Left lung (tissue), 10 donors: Measurements from ENCODE around the gene SNX17. TPM values are rescaled to one million over a fixed set of nuclear protein-coding genes. Genes with fewer than 3 reads are reported as not detected.

Experiments
- ATAC-seq: fragments of 200-7000 bp; cut with Tn5 transposase; one replicate; pipeline ENCODE4 v1.9.1; 2020; ENCODE audit warnings: moderate library complexity
- DNase-seq, 4 donors: peaks; one replicate each; pipeline ENCODE4 v3.0.0-alpha.2; 2013 to 2020
- H3K27ac ChIP-seq, 2 donors: fragments of 200-600 bp; sonication (generic) in 1 of 2; one replicate each; pipeline versions ENCODE4 v1.5.0 to v1.8.0; 2020 to 2021
- H3K27me3 ChIP-seq, 2 donors: fragments of 200-600 bp; sonication (generic) in 1 of 2; one replicate each; pipeline versions ENCODE4 v1.5.0 to v1.8.0; 2020 to 2021
- H3K36me3 ChIP-seq, 2 donors: fragments of 200-600 bp; sonication (generic) in 1 of 2; one replicate each; pipeline versions ENCODE4 v1.5.0 to v1.8.0; 2020 to 2021
- H3K4me1 ChIP-seq, 2 donors: fragments of 200-600 bp; one replicate each; pipeline ENCODE4 v1.8.0; 2021
- H3K4me3 ChIP-seq, 2 donors: fragments of 200-600 bp; sonication (generic) in 1 of 2; one replicate each; pipeline versions ENCODE4 v1.5.0 to v1.8.0; 2020 to 2021; ENCODE audit warnings: mild to moderate bottlenecking in 1 of 2
- H3K9me3 ChIP-seq, 2 donors: fragments of 200-600 bp; sonication (generic) in 1 of 2; one replicate each; pipeline versions ENCODE4 v1.5.0 to v1.8.0; 2020 to 2021
- CTCF ChIP-seq, 2 donors: fragments of 200-600 bp; sonication (generic) in 1 of 2; IDR thresholded peaks; one replicate each; pipeline versions ENCODE4 v1.5.0 to v1.8.0; 2021; ENCODE audit warnings: antibody characterized with exemption in 2 of 2
- intact Hi-C, 2 donors: fragments of 100-400 bp; cut with DNase I; formaldehyde crosslinking; loops; one replicate each; pipeline versions ENCODE4 v1.11.2 to v1.14.2; 2022
- polyA plus RNA-seq, 6 donors: library from polyadenylated mRNA; unstranded; fragments of 120-200 nt; gene quantifications; one replicate each; pipeline ENCODE4 v1.2.1, GENCODE V29; 2013; ENCODE audit not compliant: insufficient read length in 6 of 6
- total RNA-seq, 2 donors: library from RNA; stranded (reverse); fragmentation: NEBNext Ultra II Directional; extraction: Animal tissue kit (Norgen Biotek cat#: 25700); gene quantifications; one replicate each; pipeline ENCODE4 v1.2.1, GENCODE V29; 2021
- donor health status: DM: no; HTN: yes; CAD: no.
- donor health status: DM: no; HTN: no; CAD: no.

The SNX17 gene
- total and polyA plus RNA-seq, 8 donors = 91.0 to 121 (median 102) TPM

GRCh38 chr2:27322766-27323595 lies 47.4 kb upstream of the SNX17 start, which contains the start of gene MPV17:
Gene MPV17 (minus strand): TSS chr2:27323097. CDS start chr2:27322517, 580 bp downstream.
- peak; percentile 93 for ATAC-seq
- Histone ChIP-seq H3K36me3 (peaks cover 0 to 23% of the 10 kb centered on the region in 2 donors), H3K4me1 (peaks cover 14 to 33% of the 10 kb centered on the region in 2 donors), H3K9me3 (no peaks in the 10 kb centered on the region), H3K4me3 (peak within 1 kb of the TSS; percentile 62 to 81), H3K27me3 (no peaks in the 10 kb centered on the region), H3K27ac (peak within 1 kb of the TSS; percentile 89 to 94)
- peak; percentile 88 to 96 (median 94) for DNase-seq
- no peak for TF ChIP-seq CTCF (IDR thresholded peaks at IDR 0.05)
- intact Hi-C loops = no loop called here

- DNase-seq (peak in 2 of 4 donors; percentile 24 to 26), ATAC-seq (peak; percentile 45)
- intact Hi-C loops = no loop called here
These were observed 46.7 kb upstream of the SNX17 start for GRCh38 chr2:27323596-27324285.

GRCh38 chr2:27324720-27325119 lies 45.7 kb upstream of the SNX17 start:
- Histone ChIP-seq H3K4me3 (no peak overlapping the region), H3K4me1 (peaks cover 14 to 33% of the 10 kb centered on the region in 2 donors), H3K36me3 (peaks cover 0 to 40% of the 10 kb centered on the region in 2 donors), H3K9me3 (no peaks in the 10 kb centered on the region), H3K27me3 (no peaks in the 10 kb centered on the region), H3K27ac (no peak overlapping the region)
- DNase-seq = no peak
- ATAC-seq = no peak
- intact Hi-C loops = no loop called here
- TF ChIP-seq CTCF (IDR thresholded peaks at IDR 0.05) = no peak

More at GRCh38 chr2:27323596-27324285, 46.7 kb upstream of the SNX17 start:
- H3K36me3 ChIP-seq = peaks cover 0 to 30% of the 10 kb centered on the region in 2 donors
- TF ChIP-seq CTCF (IDR thresholded peaks at IDR 0.05) = no peak
- H3K27ac ChIP-seq = peak overlapping the region; percentile 89 to 94
- no peaks in the 10 kb centered on the region for H3K27me3 ChIP-seq
- H3K4me1 ChIP-seq = peaks cover 14 to 33% of the 10 kb centered on the region in 2 donors
- H3K4me3 ChIP-seq = peak overlapping the region; percentile 62 to 81
- H3K9me3 ChIP-seq = no peaks in the 10 kb centered on the region

- H3K4me3 ChIP-seq = no peak overlapping the region
- intact Hi-C loops = no loop called here
- no peak overlapping the region for H3K27ac ChIP-seq
- H3K36me3 ChIP-seq = peaks cover 4 to 100% of the 10 kb centered on the region in 2 donors
- no peak for ATAC-seq
- no peak for TF ChIP-seq CTCF (IDR thresholded peaks at IDR 0.05)
- no peak for DNase-seq
- no peaks in the 10 kb centered on the region for H3K9me3 ChIP-seq
- no peaks in the 10 kb centered on the region for H3K4me1 ChIP-seq
- H3K27me3 ChIP-seq = no peaks in the 10 kb centered on the region
These were observed 35.1 kb upstream of the SNX17 start for GRCh38 chr2:27335311-27335710.

- no peak for ATAC-seq
- intact Hi-C loops = no loop called here
- TF ChIP-seq CTCF (IDR thresholded peaks at IDR 0.05) = no peak
These were observed 34.2 kb upstream of the SNX17 start for GRCh38 chr2:27336173-27336572.

More at GRCh38 chr2:27336173-27336572, 34.2 kb upstream of the SNX17 start:
- H3K4me3 ChIP-seq = no peak overlapping the region
- no peak for DNase-seq
- no peak overlapping the region for H3K27ac ChIP-seq
- H3K4me1 ChIP-seq = no peaks in the 10 kb centered on the region
- no peaks in the 10 kb centered on the region for H3K9me3 ChIP-seq
- H3K36me3 ChIP-seq = peaks cover 4 to 100% of the 10 kb centered on the region in 2 donors
- H3K27me3 ChIP-seq = no peaks in the 10 kb centered on the region
